ENCODE data around the gene MYRIP.

MYRIP gene

DNA sequence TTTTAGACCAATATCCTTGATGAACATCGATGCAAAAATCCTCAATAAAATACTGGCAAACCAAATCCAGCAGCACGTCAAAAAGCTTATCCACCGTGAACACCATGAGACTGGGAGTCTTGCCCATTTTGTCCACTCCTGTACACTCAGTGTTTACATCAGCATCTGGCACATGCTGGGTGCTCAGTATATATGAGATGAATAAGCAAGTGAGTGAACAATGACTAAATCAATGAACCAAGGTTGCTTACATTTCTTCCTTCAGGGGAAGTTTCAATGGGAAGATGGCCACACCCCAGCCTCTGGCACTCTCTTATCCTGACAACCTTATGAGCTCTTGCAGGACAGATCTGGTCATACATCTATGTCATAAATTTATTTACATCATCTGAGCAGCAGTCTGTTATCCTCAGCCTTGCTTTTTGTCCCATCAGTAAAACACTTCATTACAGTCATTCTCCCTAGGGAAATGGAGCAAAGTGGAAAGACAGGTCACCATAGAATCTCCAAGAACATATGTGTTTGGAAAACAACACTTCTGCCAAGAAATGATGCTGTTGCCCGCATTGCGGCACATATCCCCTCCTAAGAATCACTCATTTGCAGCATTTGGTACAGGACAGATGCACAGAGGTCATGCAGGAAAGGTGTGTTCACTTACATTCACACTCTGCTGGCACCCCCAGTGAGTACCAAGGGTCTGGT is 328.3 kb downstream of the MYRIP start:
- no peak for DNase-seq

- no peak for DNase-seq
Observed at GRCh38 chr3:40143283-40144090, 334.1 kb downstream of the MYRIP start.

DNA sequence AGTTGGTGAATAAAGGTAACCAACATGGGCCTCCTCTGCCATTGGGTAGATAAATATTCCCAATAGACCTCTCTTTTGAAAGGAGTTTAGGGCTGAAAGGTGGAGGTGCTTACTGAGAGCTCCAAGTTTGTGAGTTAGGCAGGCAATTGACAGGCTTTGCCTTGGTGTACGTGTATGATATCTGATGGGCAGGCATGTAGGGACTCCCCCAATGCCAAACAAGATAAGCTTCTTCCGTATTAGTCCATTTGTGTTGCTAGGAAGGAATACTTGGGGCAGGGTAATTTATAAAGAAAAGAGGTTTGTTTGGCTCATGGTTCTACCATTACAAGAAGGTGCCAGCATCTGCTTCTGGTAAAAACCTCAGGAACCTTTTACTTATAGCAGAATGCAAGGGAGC is 339.4 kb downstream of the MYRIP start:
- DNase-seq = no peak

- DNase-seq = no peak
Observed at GRCh38 chr3:40152482-40153133, 343.2 kb downstream of the MYRIP start.

DNA sequence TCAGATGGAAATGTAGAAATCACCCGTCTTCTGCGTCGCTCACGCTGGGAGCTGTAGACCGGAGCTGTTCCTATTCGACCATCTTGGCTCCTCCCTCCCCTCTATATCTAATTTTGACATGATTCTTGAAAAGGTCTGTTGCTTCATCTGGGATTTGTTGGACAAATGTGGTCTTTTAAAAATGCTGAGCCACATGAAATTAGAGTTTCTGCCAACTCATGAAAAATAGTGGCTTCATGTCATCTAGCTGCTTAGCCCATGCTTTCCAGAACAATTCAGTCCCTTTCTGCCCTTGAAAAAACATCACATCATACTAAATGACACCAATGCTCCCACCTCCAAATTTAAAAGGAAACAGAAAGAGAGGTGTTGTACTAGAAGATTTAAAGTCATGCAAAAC is 351.5 kb downstream of the MYRIP start:
- DNase-seq = no peak

DNA sequence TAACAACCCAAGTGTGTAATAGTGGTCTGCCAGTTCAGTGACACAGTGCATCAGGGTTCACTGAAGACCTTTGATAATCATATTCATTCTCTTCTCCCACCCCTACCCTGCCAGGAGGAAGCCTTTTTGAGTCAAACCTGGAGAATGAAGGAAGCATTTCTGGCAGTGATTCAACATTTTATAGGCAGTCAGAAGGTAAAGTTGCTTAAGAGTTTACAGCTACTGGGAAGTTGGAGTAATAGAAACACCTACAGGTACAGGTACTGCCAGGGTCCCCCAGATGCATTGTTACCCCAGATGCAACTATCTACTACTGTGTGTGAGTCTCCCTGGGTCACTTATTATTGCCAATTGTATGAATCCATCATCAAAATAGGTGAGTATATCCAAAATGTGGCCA is 353.2 kb downstream of the MYRIP start:
- DNase-seq = no peak

GRCh38 chr3:40166997-40167396 is 357.6 kb downstream of the MYRIP start:
- DNase-seq = no peak

GRCh38 chr3:40167958-40168357 is 358.5 kb downstream of the MYRIP start:
- no peak for DNase-seq

DNA sequence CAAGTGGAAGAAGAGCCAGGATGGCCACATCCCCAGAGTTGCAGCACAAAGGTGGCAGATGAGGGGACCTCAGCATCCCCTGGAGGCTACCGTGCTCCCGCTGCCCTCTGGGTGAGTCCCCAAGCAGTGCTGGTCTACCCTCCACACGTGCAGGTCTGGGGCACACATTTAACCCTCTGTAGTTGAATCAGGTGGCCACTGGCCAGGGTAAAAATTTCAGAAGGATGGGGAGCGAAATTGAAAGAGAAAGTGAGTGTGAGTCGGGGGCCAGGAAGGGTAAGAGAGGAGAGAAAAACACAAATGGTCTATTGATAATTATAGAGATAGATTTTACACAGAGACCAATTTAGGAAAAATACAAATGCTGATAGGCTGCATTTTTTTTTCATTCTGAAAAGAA is 360.6 kb downstream of the MYRIP start:
- DNase-seq = no peak

- no peak for DNase-seq
Observed at GRCh38 chr3:40170395-40170794, 361.0 kb downstream of the MYRIP start.

GRCh38 chr3:40172560-40172959 is 363.2 kb downstream of the MYRIP start:
- no peak for DNase-seq

GRCh38 chr3:40173227-40173721 is 363.9 kb downstream of the MYRIP start:
- no peak for DNase-seq

GRCh38 chr3:40178012-40178594 is 368.7 kb downstream of the MYRIP start:
- no peak for DNase-seq

- no peak for DNase-seq
Observed at GRCh38 chr3:40179016-40179415, 369.6 kb downstream of the MYRIP start.

DNA sequence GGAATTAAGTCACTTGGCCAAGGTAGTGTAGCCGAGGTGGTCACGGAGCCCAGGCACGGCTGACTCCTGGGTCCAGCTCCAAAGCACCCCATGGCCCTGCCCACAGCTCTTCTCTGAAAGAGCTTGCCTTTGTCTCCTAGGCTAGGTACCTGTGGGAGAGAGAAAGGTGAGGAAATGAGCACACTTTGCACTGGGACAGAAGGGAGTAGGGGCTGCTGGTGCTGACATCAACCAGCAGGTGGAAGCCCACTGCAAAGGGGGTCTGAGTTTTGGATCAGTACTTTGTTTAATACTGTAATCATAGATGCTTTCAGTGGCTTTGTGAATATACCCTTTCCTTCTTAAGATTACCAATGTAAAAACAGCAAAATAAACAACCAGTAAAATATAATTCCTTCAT is 371.8 kb downstream of the MYRIP start:
- DNase-seq = no peak

DNA sequence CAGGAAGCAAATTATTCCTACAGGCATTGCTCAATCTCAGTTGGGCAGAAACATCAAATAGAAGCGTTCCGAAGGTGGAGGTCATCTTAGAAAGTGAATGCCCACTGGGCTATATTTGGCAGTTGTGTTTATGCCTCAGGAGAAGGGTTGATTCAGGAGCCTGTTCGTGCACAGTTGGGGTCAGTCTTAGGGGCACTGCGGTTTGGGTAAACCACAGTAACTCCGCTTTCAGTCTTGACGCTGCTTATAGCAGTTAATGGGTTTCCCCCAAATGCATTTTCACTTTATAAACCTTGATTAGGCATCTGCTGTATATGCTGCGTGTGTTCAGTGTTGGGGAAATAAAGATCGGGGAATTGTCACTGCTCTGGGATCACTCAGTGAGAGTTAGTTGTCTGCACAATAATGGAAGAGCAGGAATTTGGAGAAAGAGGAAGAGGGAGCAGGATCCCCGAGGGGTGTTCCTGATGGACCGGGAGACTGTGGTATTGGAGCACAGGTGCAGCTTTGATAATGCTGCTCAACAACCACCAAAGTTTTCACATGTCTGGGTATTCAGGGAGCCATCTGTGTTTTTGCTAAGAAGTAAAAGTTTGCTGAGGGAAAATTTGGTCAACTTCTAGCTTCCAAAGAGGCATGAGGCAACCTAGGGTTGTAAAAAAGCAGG is 375.8 kb downstream of the MYRIP start:
- no peak for DNase-seq

- DNase-seq = no peak
Observed at GRCh38 chr3:40186508-40186907, 377.1 kb downstream of the MYRIP start.

DNA sequence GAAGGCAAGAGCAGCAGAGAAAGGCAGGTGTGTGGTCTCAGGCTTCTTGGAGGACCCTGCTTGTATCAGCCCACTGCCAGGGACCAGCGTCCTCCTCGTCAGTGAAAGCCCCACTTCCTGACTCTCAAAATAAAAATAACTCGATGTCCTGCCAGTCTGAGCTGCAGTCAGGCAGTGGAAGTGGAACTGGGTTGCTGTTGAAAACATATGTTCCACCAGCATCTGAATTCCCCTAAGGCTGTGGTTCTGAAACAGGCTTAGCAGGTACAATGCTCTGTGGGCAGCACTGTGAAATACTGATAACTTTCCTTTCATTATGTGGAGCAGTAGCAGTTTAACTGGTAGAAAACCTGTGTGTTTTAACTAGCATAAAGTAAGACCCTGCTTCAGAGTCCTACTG is 378.5 kb downstream of the MYRIP start:
- DNase-seq = no peak

GRCh38 chr3:40189118-40189517 is 379.7 kb downstream of the MYRIP start:
- DNase-seq = no peak

- DNase-seq = no peak
Observed at GRCh38 chr3:40190056-40190455, 380.6 kb downstream of the MYRIP start.

DNA sequence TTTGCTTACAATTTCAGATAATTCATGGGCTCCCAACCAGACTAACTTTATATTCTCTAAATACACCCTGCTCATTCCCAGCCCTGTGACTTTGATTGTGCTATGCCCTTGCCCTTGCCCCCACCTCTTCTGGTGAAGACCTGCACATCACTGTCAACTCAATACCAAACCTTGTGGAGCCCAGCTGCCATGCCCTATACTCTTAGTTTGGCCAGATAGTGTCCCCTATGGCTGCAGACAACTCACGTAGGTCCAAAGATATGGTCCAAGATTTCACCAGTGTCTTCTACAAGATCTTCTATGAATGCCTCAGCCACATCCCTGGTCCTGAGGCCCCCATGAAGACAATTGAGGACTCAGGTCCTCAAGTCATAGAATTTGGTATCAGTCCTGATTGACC is 381.8 kb downstream of the MYRIP start:
- no peak for DNase-seq

DNA sequence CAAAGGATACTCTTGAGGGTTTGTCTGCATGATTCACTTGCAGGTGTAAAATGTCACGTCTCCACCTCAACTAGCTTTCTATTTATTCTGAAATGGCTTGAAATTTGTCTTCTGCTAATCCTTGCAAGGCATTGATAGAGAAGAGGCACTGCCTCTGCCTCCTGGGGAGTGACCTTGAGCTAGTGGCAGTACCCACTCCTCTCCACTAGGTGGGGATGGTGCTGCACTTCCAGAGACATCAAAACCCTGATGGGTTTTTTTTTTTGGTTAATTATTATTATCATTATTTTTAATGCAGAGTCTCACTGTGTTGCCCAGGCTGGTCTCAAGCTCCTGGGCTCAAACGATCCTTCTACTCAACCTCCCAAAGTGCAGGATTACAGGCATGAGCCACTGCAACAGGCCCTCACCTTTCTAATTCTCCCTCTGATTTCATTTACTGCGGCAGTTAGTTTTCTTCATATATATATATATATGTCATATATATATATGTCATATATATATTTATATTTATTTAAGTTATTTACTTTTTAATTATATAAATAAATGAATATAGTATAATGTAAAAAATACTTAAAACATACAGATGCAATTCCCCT is 382.5 kb downstream of the MYRIP start:
- peak; percentile 9 for DNase-seq

All from NCI-H446 treated with DMSO at 0.1 percent for 48 hours (cell line).